Immature natural killer cell (primary cell): ENCODE data around the gene MCOLN2. TPM values are rescaled to one million over a fixed set of nuclear protein-coding genes. Genes with fewer than 3 reads are reported as not detected.
"Not testable (repeated sequence)": the region's sequence is repeated elsewhere in the genome, so short reads cannot be mapped to it uniquely, and the experiment has no call there.

ENCODE experiments used
- DNase-seq, 3 donors: peaks; one replicate each; pipeline ENCODE4 v3.0.0; 2022; ENCODE audit warnings: mixed read lengths in 1 of 3
- H3K27ac Mint-ChIP-seq, 6 donors: one replicate each; pipeline ENCODE4 v1.8.0; 2020; ENCODE audit warnings: mixed read lengths in 6 of 6, mild to moderate bottlenecking in 5 of 6, inconsistent platforms in 4 of 6, moderate library complexity in 3 of 6
- H3K27me3 Mint-ChIP-seq, 3 donors: one replicate each; pipeline ENCODE4 v1.8.0; 2020 to 2021; ENCODE audit warnings: low read depth in 3 of 3, mild to moderate bottlenecking in 3 of 3, mixed read lengths in 3 of 3, moderate library complexity in 3 of 3, inconsistent platforms in 1 of 3
- H3K36me3 Mint-ChIP-seq, 3 donors: one replicate each; pipeline ENCODE4 v1.8.0; 2020; ENCODE audit warnings: mixed read lengths in 3 of 3, inconsistent platforms in 2 of 3, mild to moderate bottlenecking in 2 of 3
- H3K4me1 Mint-ChIP-seq, 2 donors: one replicate each; pipeline ENCODE4 v1.8.0; 2020; ENCODE audit warnings: inconsistent platforms in 2 of 2, mild to moderate bottlenecking in 2 of 2, mixed read lengths in 2 of 2, moderate library complexity in 1 of 2
- H3K4me3 Mint-ChIP-seq, 5 donors: one replicate each; pipeline ENCODE4 v1.8.0; 2020; ENCODE audit warnings: mild to moderate bottlenecking in 5 of 5, mixed read lengths in 5 of 5, inconsistent platforms in 3 of 5, moderate library complexity in 3 of 5
- H3K9me3 Mint-ChIP-seq, 6 donors: one replicate each; pipeline ENCODE4 v1.8.0; 2020; ENCODE audit warnings: mild to moderate bottlenecking in 6 of 6, mixed read lengths in 6 of 6, inconsistent platforms in 4 of 6, moderate library complexity in 3 of 6
- polyA plus RNA-seq, 3 donors: library from polyadenylated mRNA; unstranded; fragments of 300-500 nt; fragmentation: Illumina TruSeq; gene quantifications; one replicate each; pipeline ENCODE4 v1.2.3, GENCODE V29; 2021

Gene MCOLN2
- polyA plus RNA-seq, 3 donors from 2014 or later, result 1.4 to 3.8 (median 2.1) TPM

GRCh38 chr1:84923317-84923716 lies 73.6 kb downstream of the MCOLN2 start:
- Mint-ChIP-seq H3K4me3 (no peak overlapping the region), H3K36me3 (peaks cover 0 to 6% (median 0%) of the 10 kb centered on the region in 3 donors), H3K27me3 (peaks cover 0 to 9% (median 1%) of the 10 kb centered on the region in 3 donors), H3K4me1 (no peaks in the 10 kb centered on the region), H3K27ac (no peak overlapping the region), H3K9me3 (no peaks in the 10 kb centered on the region)
- no peak for DNase-seq

DNA sequence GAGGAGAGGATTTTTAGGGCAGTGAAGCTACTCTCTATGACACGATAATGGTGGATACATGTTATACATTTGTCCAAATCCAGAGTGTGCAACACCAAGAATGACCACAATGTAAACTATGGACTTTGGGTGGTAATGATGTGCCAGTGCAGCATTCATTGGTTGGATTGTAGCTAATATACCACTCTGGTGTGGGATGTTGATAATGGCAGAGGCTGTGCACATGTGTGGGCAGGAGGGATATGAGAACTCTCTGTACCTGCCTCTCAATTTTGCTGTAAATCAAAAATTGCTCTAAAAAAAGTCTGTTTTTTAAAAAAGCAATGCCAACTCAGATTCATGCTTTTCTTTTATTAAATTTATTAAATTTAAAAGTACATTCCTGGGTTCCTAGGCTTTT lies 76.8 kb downstream of the MCOLN2 start:
- no peaks in the 10 kb centered on the region for H3K9me3 Mint-ChIP-seq
- no peak overlapping the region for H3K4me3 Mint-ChIP-seq
- no peaks in the 10 kb centered on the region for H3K4me1 Mint-ChIP-seq
- H3K27me3 Mint-ChIP-seq, result peaks cover 0 to 10% (median 1%) of the 10 kb centered on the region in 3 donors
- no peaks in the 10 kb centered on the region for H3K36me3 Mint-ChIP-seq
- H3K27ac Mint-ChIP-seq, result no peak overlapping the region
- DNase-seq, result no peak

- Mint-ChIP-seq H3K9me3 (no peaks in the 10 kb centered on the region), H3K4me1 (no peaks in the 10 kb centered on the region), H3K4me3 (no peak overlapping the region), H3K27ac (no peak overlapping the region), H3K36me3 (no peaks in the 10 kb centered on the region), H3K27me3 (peaks cover 0 to 10% (median 1%) of the 10 kb centered on the region in 3 donors)
- no peak for DNase-seq
Measured at GRCh38 chr1:84919461-84919970, 77.4 kb downstream of the MCOLN2 start.

DNA sequence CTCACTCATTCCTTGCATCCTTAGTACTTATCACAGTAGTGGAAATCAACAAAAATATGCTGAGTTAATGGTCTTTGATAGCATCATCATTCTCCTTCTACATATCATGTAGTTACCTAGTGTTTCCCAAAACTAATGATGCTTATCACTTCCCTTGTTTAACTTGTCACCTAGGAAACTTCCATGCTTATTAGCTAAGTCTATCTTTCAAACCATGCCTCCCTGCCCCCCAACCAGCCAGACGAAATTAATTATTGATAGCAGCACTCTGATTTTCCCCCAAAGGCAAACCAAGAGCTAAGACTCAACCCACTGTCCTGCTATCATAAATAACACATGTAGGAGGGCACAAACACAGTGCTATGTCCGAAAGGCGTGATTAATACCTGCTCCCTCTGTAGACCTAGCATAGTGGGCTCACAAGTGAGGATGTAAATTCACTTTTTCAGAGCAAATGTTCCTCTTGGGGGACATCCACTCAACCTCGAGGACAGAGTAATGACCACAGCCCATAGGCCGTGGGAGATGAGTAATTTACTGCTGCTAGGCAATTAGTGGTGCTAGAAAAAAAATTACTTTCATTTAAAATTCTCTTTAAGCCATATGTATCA lies 78.1 kb downstream of the MCOLN2 start:
- Mint-ChIP-seq H3K36me3 (no peaks in the 10 kb centered on the region), H3K27ac (no peak overlapping the region), H3K4me3 (no peak overlapping the region), H3K27me3 (peaks cover 0 to 10% (median 1%) of the 10 kb centered on the region in 3 donors), H3K9me3 (no peaks in the 10 kb centered on the region), H3K4me1 (no peaks in the 10 kb centered on the region)
- no peak for DNase-seq

GRCh38 chr1:84916897-84917296 lies 80.0 kb downstream of the MCOLN2 start:
- DNase-seq, result no peak
- no peaks in the 10 kb centered on the region for H3K36me3 Mint-ChIP-seq
- H3K27me3 Mint-ChIP-seq, result peaks cover 0 to 8% (median 1%) of the 10 kb centered on the region in 3 donors
- H3K4me1 Mint-ChIP-seq, result no peaks in the 10 kb centered on the region
- no peak overlapping the region for H3K27ac Mint-ChIP-seq
- H3K4me3 Mint-ChIP-seq, result no peak overlapping the region
- H3K9me3 Mint-ChIP-seq, result no peaks in the 10 kb centered on the region

DNA sequence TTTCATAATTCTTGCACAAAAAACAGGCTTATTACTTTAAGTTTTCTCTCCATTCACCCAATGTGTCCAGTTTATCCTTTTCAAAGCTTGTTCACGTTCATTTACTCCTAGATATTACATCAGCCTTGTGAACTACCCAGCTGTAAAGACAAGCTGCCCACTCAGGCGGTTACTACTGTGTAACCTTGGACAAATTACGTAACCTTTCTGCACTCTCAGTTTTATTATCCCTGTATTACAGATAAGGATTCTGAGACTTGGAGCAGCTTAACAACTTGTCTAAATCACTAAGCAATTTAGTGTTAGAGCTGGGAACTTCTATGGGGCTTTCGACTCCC lies 83.4 kb downstream of the MCOLN2 start:
- no peak overlapping the region for H3K27ac Mint-ChIP-seq
- no peaks in the 10 kb centered on the region for H3K36me3 Mint-ChIP-seq
- no peak for DNase-seq
- no peaks in the 10 kb centered on the region for H3K4me1 Mint-ChIP-seq
- peaks cover 0 to 4% (median 2%) of the 10 kb centered on the region in 3 donors for H3K27me3 Mint-ChIP-seq
- no peaks in the 10 kb centered on the region for H3K9me3 Mint-ChIP-seq
- H3K4me3 Mint-ChIP-seq, result no peak overlapping the region

DNA sequence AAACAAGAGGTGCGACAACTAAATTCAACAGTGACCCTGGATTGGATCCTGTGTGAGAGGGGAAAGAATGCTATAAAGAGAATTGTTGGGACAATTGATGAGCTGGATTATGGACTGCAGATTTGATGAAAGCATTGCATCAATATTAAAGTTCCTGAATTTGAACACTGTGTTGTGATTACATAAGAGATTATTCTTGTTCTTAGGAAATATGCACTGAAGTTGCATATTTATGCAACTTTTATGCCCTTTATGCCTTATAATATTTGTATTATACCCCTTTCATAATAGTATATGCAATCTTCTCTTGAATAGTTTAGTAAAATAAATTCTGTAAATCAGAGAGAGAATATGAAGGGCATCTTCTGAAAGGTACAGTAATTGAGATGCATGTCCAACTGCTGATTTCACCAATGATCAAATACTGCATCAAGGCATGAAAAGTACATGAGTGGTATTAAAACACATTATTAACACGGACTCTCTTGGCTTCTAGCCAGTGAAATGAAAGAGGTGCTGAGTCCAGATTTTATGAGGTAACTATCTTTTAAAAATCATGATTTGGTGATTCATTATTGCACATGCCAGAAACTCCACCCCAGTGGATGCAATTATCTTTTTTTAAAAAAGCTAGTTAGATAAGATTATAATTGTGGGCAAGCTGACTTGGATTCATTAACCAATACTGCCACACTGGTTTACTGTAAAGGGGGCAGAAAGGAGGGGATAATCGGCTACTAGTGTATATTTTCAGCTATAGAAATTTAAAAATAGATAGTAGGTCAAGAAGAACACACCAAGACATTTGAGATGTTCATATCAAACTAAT lies 84.0 kb downstream of the MCOLN2 start:
- H3K27ac Mint-ChIP-seq, result no peak overlapping the region
- H3K36me3 Mint-ChIP-seq, result no peaks in the 10 kb centered on the region
- DNase-seq, result no peak
- no peaks in the 10 kb centered on the region for H3K4me1 Mint-ChIP-seq
- H3K27me3 Mint-ChIP-seq, result peaks cover 0 to 2% (median 0%) of the 10 kb centered on the region in 3 donors
- no peak overlapping the region for H3K4me3 Mint-ChIP-seq
- H3K9me3 Mint-ChIP-seq, result no peaks in the 10 kb centered on the region

DNA sequence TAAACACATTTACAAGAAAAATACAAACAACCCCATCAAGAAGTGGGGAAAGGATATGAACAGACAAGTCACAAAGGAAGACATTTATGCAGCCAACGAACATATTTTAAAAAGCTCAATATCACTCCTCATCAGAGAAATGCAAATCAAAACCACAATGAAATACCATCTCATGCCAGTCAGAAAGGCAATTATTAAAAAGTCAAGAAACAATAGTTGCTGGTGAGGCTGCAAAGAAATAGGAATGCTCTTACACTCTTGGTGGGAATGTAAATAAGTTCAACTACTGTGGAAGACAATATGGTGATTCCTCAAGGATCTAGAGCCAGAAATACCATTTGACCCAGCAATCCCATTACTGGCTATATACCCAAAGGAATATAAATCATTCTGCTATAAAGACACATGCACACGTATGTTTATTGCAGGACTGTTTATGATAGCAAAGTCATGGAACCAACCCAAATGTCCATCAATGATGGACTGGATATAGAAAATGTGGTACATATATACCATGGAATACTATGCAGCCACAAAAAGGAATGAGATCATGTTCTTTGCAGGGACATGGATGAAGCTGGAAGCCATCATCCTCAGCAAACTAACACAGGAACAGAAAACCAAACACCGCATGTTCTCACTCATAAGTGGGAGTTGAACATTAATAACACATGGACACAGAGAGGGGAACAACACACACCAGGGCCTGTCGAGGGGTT lies 88.0 kb downstream of the MCOLN2 start:
- H3K27ac Mint-ChIP-seq, result peak overlapping the region in 1 of 6 donors; percentile 23
- not testable (repeated sequence) for H3K9me3 Mint-ChIP-seq, H3K27me3 Mint-ChIP-seq, DNase-seq, H3K4me3 Mint-ChIP-seq, H3K4me1 Mint-ChIP-seq, H3K36me3 Mint-ChIP-seq

- Mint-ChIP-seq H3K4me3 (no peak overlapping the region), H3K36me3 (peaks cover 0 to 2% (median 0%) of the 10 kb centered on the region in 3 donors), H3K9me3 (peaks cover 0 to 4% (median under 1%) of the 10 kb centered on the region in 6 donors), H3K27ac (no peak overlapping the region), H3K4me1 (no peaks in the 10 kb centered on the region), H3K27me3 (peaks cover 2 to 3% (median 2%) of the 10 kb centered on the region in 3 donors)
- DNase-seq, result no peak
Measured at GRCh38 chr1:84907095-84907827, 89.7 kb downstream of the MCOLN2 start.

GRCh38 chr1:84902727-84903126 lies 94.2 kb downstream of the MCOLN2 start:
- not testable (repeated sequence) for H3K4me1 Mint-ChIP-seq, H3K9me3 Mint-ChIP-seq, H3K27me3 Mint-ChIP-seq, DNase-seq, H3K36me3 Mint-ChIP-seq, H3K27ac Mint-ChIP-seq, H3K4me3 Mint-ChIP-seq

DNA sequence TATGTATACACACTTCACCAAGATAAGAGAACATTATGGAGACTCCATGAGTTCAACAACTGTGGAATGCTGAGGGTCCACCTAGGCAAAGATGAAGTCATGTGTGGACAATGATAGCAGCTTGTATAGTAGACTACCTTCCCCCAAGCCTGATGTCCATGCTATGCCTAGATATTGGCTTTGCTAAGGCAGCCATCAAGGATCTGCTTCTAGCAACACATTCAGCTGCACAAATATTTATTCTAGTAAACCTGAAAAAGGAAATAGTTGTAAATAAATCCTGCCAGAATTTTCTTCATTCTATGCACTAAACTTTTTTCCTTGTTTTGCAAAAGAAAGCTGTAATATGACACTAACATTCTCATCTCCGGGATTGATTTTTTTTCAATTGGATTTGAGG lies 96.9 kb downstream of the MCOLN2 start:
- Mint-ChIP-seq H3K4me3 (no peak overlapping the region), H3K27me3 (peaks cover 3 to 8% (median 4%) of the 10 kb centered on the region in 3 donors), H3K9me3 (peaks cover 0 to 7% (median 2%) of the 10 kb centered on the region in 6 donors), H3K27ac (no peak overlapping the region), H3K4me1 (no peaks in the 10 kb centered on the region), H3K36me3 (peaks cover 0 to 5% (median 0%) of the 10 kb centered on the region in 3 donors)
- DNase-seq, result no peak

DNA sequence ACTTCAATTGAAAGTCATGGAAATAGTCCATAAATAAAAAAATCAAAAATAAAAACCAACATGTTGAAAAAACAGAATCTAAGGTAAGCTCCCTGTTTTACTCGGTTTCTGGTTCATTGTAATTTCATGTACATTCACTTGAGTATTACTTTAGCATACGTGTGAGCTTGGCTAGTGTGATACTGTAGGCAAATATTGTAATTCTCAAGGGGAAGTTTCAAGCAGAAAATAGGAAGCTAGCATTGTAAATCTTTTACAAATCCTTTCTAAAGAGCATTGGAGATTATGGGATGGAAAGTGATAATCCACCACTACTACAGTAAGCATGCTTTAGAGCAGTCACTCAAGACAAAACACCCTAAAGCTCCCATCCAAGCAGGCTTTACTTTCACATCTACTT lies 100.6 kb downstream of the MCOLN2 start:
- H3K36me3 Mint-ChIP-seq, result no peaks in the 10 kb centered on the region
- H3K4me1 Mint-ChIP-seq, result peaks cover 8% of the 10 kb centered on the region in 2 donors
- H3K4me3 Mint-ChIP-seq, result no peak overlapping the region
- DNase-seq, result no peak
- H3K9me3 Mint-ChIP-seq, result peaks cover 0 to 1% (median 0%) of the 10 kb centered on the region in 6 donors
- peaks cover 8 to 16% (median 14%) of the 10 kb centered on the region in 3 donors for H3K27me3 Mint-ChIP-seq
- no peak overlapping the region for H3K27ac Mint-ChIP-seq
